Measurements from ENCODE around the gene DCLRE1A.

Gene DCLRE1A

DNA sequence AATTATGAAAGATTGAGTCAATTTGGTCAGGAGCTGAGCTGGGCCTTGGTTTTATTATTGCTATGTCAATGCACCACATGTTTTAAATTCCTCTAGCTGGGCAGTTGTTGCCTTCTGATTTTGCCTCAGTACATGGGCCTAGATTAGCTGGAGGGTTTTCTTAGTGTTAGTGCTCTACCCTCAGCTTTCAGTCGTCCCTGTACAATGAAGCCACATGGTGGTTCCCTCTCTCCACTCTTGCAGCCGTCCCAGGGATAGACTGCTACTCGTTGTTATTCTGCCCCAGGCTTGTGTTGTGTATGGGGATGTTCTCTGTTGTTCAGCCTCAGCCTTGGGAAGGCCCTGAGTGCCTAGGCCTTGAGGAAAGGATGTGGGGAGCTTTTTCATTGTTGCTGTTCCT is 37.6 kb upstream of the DCLRE1A start:
- Histone ChIP-seq H3K4me3 (no peak overlapping the region), H3K27ac (peak overlapping the region; percentile 53 to 73)
- no peak for DNase-seq (ENCODE audit: low spot score)
- TF ChIP-seq, protein P1, sequence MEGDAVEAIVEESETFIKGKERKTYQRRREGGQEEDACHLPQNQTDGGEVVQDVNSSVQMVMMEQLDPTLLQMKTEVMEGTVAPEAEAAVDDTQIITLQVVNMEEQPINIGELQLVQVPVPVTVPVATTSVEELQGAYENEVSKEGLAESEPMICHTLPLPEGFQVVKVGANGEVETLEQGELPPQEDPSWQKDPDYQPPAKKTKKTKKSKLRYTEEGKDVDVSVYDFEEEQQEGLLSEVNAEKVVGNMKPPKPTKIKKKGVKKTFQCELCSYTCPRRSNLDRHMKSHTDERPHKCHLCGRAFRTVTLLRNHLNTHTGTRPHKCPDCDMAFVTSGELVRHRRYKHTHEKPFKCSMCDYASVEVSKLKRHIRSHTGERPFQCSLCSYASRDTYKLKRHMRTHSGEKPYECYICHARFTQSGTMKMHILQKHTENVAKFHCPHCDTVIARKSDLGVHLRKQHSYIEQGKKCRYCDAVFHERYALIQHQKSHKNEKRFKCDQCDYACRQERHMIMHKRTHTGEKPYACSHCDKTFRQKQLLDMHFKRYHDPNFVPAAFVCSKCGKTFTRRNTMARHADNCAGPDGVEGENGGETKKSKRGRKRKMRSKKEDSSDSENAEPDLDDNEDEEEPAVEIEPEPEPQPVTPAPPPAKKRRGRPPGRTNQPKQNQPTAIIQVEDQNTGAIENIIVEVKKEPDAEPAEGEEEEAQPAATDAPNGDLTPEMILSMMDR (IDR thresholded peaks at IDR 0.05): no peak

DNA sequence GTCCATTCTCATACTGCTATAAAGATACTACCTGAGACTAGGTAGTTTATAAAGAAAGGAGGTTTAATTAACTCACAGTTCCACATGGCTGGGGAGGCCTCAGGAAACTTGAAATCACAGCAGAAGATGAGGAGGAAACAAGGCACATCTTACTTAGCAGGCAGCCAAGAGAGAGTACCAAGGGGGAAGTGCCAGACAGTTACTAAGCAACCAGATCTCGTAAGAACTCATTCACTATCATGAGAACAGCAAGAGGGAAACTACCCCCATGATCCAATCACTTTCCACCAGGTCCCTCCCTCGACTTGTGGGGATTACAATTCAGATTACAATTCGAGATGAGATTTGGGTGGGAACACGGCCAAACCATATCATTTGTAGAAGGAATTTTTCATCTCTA is 36.9 kb upstream of the DCLRE1A start:
- H3K4me3 ChIP-seq: no peak overlapping the region
- peak overlapping the region; percentile 53 to 73 for H3K27ac ChIP-seq
- DNase-seq (ENCODE audit: low spot score): no peak
- TF ChIP-seq, protein P1 (IDR thresholded peaks at IDR 0.05): no peak

DNA sequence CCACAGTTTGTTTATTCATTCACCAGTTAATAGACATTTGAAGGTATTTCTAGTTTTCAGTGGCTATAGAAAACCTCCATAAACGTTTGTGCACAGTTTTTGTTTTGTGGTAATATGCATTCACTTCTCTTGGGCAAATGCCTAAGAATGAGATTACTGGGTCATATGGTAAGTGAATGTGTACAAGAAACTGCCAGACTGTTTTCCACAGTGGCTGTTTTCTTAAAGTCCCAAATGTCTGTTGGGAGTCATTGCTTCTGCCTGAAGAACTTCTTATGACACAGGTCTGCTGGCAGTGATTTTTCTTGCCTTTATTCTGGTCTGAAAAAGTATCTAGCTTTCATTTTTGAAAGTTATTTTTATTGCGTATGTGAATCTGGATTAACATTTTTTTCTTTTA is 36.0 kb upstream of the DCLRE1A start:
- TF ChIP-seq, protein P1 (IDR thresholded peaks at IDR 0.05): no peak
- no peak for DNase-seq (ENCODE audit: low spot score)
- peak overlapping the region; percentile 52 to 53 for H3K27ac ChIP-seq
- H3K4me3 ChIP-seq: no peak overlapping the region

DNA sequence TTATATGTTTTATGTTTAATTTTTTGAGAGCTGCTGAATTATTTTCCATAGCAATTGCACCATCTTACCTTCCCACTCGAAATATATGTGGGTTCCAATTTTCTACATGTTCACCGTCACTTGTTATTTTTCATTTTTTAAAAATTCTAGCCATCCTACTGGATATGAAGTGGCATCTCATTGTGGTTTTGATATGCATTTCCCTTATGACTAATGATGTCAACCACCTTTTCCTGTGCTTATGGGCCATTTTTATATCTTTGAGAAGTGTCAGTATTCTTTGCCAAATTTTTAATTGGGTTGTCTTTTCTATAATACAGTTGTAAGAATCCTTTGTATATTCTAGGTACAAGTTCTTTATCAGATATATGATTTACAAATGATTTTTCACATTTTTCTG is 28.4 kb upstream of the DCLRE1A start:
- DNase-seq (ENCODE audit: low spot score): no peak
- H3K4me3 ChIP-seq: no peak overlapping the region
- TF ChIP-seq, protein P1 (IDR thresholded peaks at IDR 0.05): no peak
- H3K27ac ChIP-seq: no peak overlapping the region

DNA sequence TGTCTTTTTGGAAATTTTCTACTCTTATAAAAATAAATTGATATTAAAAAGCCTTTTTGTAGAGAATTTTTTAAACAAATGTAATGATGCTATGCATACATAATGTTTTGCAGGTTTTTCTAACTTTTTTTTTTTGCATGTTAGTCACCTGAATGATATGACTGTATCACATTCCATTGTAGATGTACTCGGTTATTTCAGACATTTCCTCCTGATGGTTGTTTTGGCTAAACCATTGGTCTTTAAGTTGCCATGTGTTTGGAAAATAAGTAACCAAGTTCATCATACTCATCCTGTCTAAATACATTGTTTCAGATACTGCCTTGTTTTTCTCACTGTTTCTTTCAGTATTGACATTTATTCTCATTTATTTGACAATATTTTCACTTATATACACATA is 26.4 kb upstream of the DCLRE1A start:
- no peak overlapping the region for H3K27ac ChIP-seq
- TF ChIP-seq, protein P1 (IDR thresholded peaks at IDR 0.05): no peak
- no peak for DNase-seq (ENCODE audit: low spot score)

DNA sequence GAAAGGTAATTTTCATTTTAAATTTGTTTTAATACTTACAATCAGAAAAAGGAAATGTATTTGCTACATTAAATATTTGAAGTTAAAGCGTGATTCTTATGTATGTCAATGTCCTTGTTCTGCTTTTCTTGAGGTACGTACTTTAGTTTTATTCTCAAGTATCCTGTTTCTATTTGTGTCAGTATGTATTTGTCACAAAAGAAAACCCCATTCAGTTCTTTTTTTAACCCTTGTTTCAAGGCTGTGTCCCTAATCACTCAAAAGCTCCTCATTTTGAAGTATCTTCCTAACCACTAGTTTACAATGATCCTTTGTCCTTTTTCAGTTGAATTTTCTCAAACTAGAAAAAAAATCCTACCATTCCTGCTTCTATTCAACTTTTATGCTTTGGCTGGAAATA is 25.8 kb upstream of the DCLRE1A start:
- Histone ChIP-seq H3K4me3 (no peak overlapping the region), H3K27ac (no peak overlapping the region)
- TF ChIP-seq, protein P1 (IDR thresholded peaks at IDR 0.05): no peak
- no peak for DNase-seq (ENCODE audit: low spot score)

More for the DNA sequence above, 26.4 kb upstream of the DCLRE1A start:
- H3K4me3 ChIP-seq: no peak overlapping the region

DNA sequence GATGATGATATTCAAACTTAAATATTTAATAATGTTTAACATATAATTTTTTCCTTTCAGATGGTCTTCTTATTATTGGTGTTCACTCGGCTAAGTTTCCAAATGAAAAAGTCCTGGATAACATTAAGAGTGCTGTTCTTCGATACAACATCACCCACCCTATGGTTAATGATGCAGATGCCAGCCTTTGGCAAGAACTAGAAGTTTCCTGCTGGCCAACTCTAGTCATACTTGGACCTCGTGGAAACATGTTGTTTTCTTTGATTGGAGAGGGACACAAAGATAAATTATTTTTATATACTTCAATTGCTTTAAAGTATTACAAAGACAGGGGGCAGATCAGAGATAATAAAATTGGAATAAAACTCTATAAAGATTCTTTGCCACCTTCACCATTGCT is 22.6 kb upstream of the DCLRE1A start:
- Histone ChIP-seq H3K27ac (no peak overlapping the region), H3K4me3 (no peak overlapping the region)
- DNase-seq (ENCODE audit: low spot score): no peak
- TF ChIP-seq, protein P1 (IDR thresholded peaks at IDR 0.05): no peak
